ENCODE measurements around the gene TMPRSS4. TPM values are rescaled to one million over a fixed set of nuclear protein-coding genes. Genes with fewer than 3 reads are reported as not detected.
A peak's percentile ranks its signal among the peaks of the same experiment; 100 is the strongest.

The TMPRSS4 gene
- total RNA-seq, 3 donors from 2014 or later: 0.98 TPM; not detected in 2

- H3K27me3 ChIP-seq: peaks cover 0 to 4% of the 10 kb centered on the region in 2 donors
- peaks cover 0 to 2% of the 10 kb centered on the region in 2 donors for H3K4me1 ChIP-seq
- no peak for TF ChIP-seq POLR2AphosphoS5 (IDR thresholded peaks at IDR 0.05)
- no peak for TF ChIP-seq POLR2A (IDR thresholded peaks at IDR 0.05)
- TF ChIP-seq CTCF (IDR thresholded peaks at IDR 0.05): no peak
- peak overlapping the region; percentile 75 to 84 for H3K27ac ChIP-seq
- H3K9me3 ChIP-seq: no peaks in the 10 kb centered on the region
- H3K4me3 ChIP-seq: no peak overlapping the region
- DNase-seq (ENCODE audit: low spot score in 2 of 2): no peak
- H3K36me3 ChIP-seq: no peaks in the 10 kb centered on the region
- intact Hi-C loops (cut with DNase I; ENCODE audit: low total_unique reads): no loop called here
Measured at GRCh38 chr11:118146554-118146953, 69.7 kb downstream of the TMPRSS4 start.

GRCh38 chr11:118147502-118147901, 70.6 kb downstream of the TMPRSS4 start:
- no peak for DNase-seq (ENCODE audit: low spot score in 2 of 2)
- TF ChIP-seq CTCF (IDR thresholded peaks at IDR 0.05): no peak
- TF ChIP-seq POLR2A (IDR thresholded peaks at IDR 0.05): no peak
- TF ChIP-seq POLR2AphosphoS5 (IDR thresholded peaks at IDR 0.05): no peak
- Histone ChIP-seq H3K4me3 (no peak overlapping the region), H3K36me3 (no peaks in the 10 kb centered on the region), H3K9me3 (no peaks in the 10 kb centered on the region), H3K4me1 (peaks cover 0 to 6% of the 10 kb centered on the region in 2 donors), H3K27me3 (peaks cover 0 to 4% of the 10 kb centered on the region in 2 donors), H3K27ac (peak overlapping the region in 1 of 2 donors; percentile 23)
- intact Hi-C loops (cut with DNase I; ENCODE audit: low total_unique reads): no loop called here

GRCh38 chr11:118148240-118148639, 71.4 kb downstream of the TMPRSS4 start:
- peaks cover 0 to 6% of the 10 kb centered on the region in 2 donors for H3K4me1 ChIP-seq
- intact Hi-C loops (cut with DNase I; ENCODE audit: low total_unique reads): no loop called here
- peaks cover 0 to 7% of the 10 kb centered on the region in 2 donors for H3K27me3 ChIP-seq
- no peaks in the 10 kb centered on the region for H3K36me3 ChIP-seq
- peak overlapping the region; percentile 33 to 74 for H3K27ac ChIP-seq
- no peak for DNase-seq (ENCODE audit: low spot score in 2 of 2)
- no peaks in the 10 kb centered on the region for H3K9me3 ChIP-seq
- TF ChIP-seq POLR2AphosphoS5 (IDR thresholded peaks at IDR 0.05): no peak
- TF ChIP-seq POLR2A (IDR thresholded peaks at IDR 0.05): no peak
- TF ChIP-seq CTCF (IDR thresholded peaks at IDR 0.05): no peak
- no peak overlapping the region for H3K4me3 ChIP-seq

GRCh38 chr11:118148856-118149255, 72.0 kb downstream of the TMPRSS4 start:
- peak overlapping the region; percentile 33 to 74 for H3K27ac ChIP-seq
- H3K4me3 ChIP-seq: no peak overlapping the region
- intact Hi-C loops (cut with DNase I; ENCODE audit: low total_unique reads): no loop called here
- H3K27me3 ChIP-seq: peaks cover 0 to 13% of the 10 kb centered on the region in 2 donors
- no peaks in the 10 kb centered on the region for H3K9me3 ChIP-seq
- no peaks in the 10 kb centered on the region for H3K36me3 ChIP-seq
- no peak for DNase-seq (ENCODE audit: low spot score in 2 of 2)
- TF ChIP-seq POLR2AphosphoS5 (IDR thresholded peaks at IDR 0.05) (no peak), POLR2A (IDR thresholded peaks at IDR 0.05) (no peak), CTCF (IDR thresholded peaks at IDR 0.05) (no peak)
- H3K4me1 ChIP-seq: peaks cover 0 to 6% of the 10 kb centered on the region in 2 donors

- H3K9me3 ChIP-seq: no peaks in the 10 kb centered on the region
- no peak overlapping the region for H3K4me3 ChIP-seq
- H3K4me1 ChIP-seq: peaks cover 0 to 6% of the 10 kb centered on the region in 2 donors
- intact Hi-C loops (cut with DNase I; ENCODE audit: low total_unique reads): no loop called here
- peaks cover 0 to 10% of the 10 kb centered on the region in 2 donors for H3K27me3 ChIP-seq
- no peaks in the 10 kb centered on the region for H3K36me3 ChIP-seq
- no peak for TF ChIP-seq CTCF (IDR thresholded peaks at IDR 0.05)
- TF ChIP-seq POLR2AphosphoS5 (IDR thresholded peaks at IDR 0.05): no peak
- no peak for TF ChIP-seq POLR2A (IDR thresholded peaks at IDR 0.05)
- peak overlapping the region; percentile 21 to 74 for H3K27ac ChIP-seq
- no peak for DNase-seq (ENCODE audit: low spot score in 2 of 2)
Measured at GRCh38 chr11:118149493-118149892, 72.6 kb downstream of the TMPRSS4 start.

Measured in breast epithelium (tissue), 4 donors.